HepG2 (cell line): ENCODE data around the gene NPPA. TPM values are rescaled to one million over a fixed set of nuclear protein-coding genes. Genes with fewer than 3 reads are reported as not detected.

Experiments
- AGO2 ChIP-seq: fragments of 200-400 bp; formaldehyde crosslinking; optimal IDR thresholded peaks from 2 replicates; pipeline ENCODE3; 2017; ENCODE audit warnings: mild to moderate bottlenecking, low read depth, low read length, moderate library complexity
- GTF3A ChIP-seq: sonication (generic); formaldehyde crosslinking; conservative IDR thresholded peaks from 2 replicates; pipeline ENCODE4 v1.4.0; 2020; ENCODE audit warnings: mild to moderate bottlenecking, missing genetic modification reagents
- MIER3 ChIP-seq: IDR thresholded peaks from 2 replicates; pipeline ENCODE4 v1.6.1; 2016; ENCODE audit warnings: missing compliant biosample characterization, borderline replicate concordance
- POLR2AphosphoS2 ChIP-seq: IDR thresholded peaks from 2 replicates; pipeline ENCODE4 v1.6.1; 2011; ENCODE audit warnings: low read depth, low read length, improper control_type of control experiment
- RAD21 ChIP-seq: fragments of 450-650 bp; formaldehyde crosslinking; IDR thresholded peaks from 2 replicates; pipeline ENCODE4 v1.5.0; 2020; ENCODE audit warnings: mild to moderate bottlenecking
- RFX5 ChIP-seq: IDR thresholded peaks from 2 replicates; pipeline ENCODE4 v1.6.1; 2011; ENCODE audit warnings: low read depth, low read length, improper control_type of control experiment
- TBX2 ChIP-seq: sonication (generic); formaldehyde crosslinking; IDR thresholded peaks from 2 replicates; pipeline ENCODE4 v1.5.0; 2020; ENCODE audit warnings: missing genetic modification reagents, mild to moderate bottlenecking, borderline replicate concordance
- TBX3 ChIP-seq: fragments of 450-650 bp; IDR thresholded peaks from 2 replicates; pipeline ENCODE4 v1.6.1; 2017; ENCODE audit warnings: antibody characterized with exemption, mild to moderate bottlenecking, inconsistent platforms, borderline replicate concordance
- WIZ ChIP-seq: sonication (generic); formaldehyde crosslinking; IDR thresholded peaks from 2 replicates; pipeline ENCODE4 v1.5.1; 2020; ENCODE audit warnings: mild to moderate bottlenecking, missing genetic modification reagents
- ZNF121 ChIP-seq: sonication (generic); formaldehyde crosslinking; IDR thresholded peaks from 2 replicates; pipeline ENCODE4 v1.5.0; 2020; ENCODE audit warnings: mild to moderate bottlenecking, missing genetic modification reagents
- ZNF205 ChIP-seq: IDR thresholded peaks from 2 replicates; pipeline ENCODE4 v1.6.1; 2018; ENCODE audit warnings: missing biosample characterization, missing genetic modification reagents
- ZNF225 ChIP-seq: sonication (generic); formaldehyde crosslinking; IDR thresholded peaks from 2 replicates; pipeline ENCODE4 v1.4.0; 2020; ENCODE audit warnings: mild to moderate bottlenecking, missing genetic modification reagents
- ZNF264 ChIP-seq: sonication (generic); formaldehyde crosslinking; IDR thresholded peaks from 2 replicates; pipeline ENCODE4 v1.4.0; 2020; ENCODE audit warnings: missing genetic modification reagents
- ZNF367 ChIP-seq: sonication (generic); formaldehyde crosslinking; IDR thresholded peaks from 2 replicates; pipeline ENCODE4 v1.4.0; 2020; ENCODE audit warnings: missing genetic modification reagents, borderline replicate concordance
- ZNF530 ChIP-seq: sonication (generic); formaldehyde crosslinking; IDR thresholded peaks from 2 replicates; pipeline ENCODE4 v1.5.0; 2020; ENCODE audit warnings: low read depth, mild to moderate bottlenecking, missing genetic modification reagents
- polyA plus RNA-seq, 8 experiments: library from polyadenylated mRNA; depleted of rRNA in 3 of 8; stranded (reverse) in 7 of 8; unstranded in 1 of 8; fragments of >200 nt; fragmentation: Illumina TruSeq in 4 of 8; extraction: Trizol in 4 of 8; gene quantifications; 2 replicates each; pipeline versions ENCODE4 v1.2.1 to v1.2.3, GENCODE V29; 2011 to 2016; ENCODE audit warnings: low read depth in 4 of 8, missing spikeins in 1 of 8, mixed read lengths in 1 of 8; ENCODE audit not compliant: insufficient read depth in 1 of 8
- total RNA-seq, 5 experiments: library from RNA; depleted of rRNA; stranded (reverse); fragments of >200 nt; fragmentation: Illumina TruSeq; extraction: Trizol; gene quantifications; 2 replicates each; pipeline ENCODE4 v1.2.3, GENCODE V29; 2016; ENCODE audit warnings: low read depth in 1 of 5
- TF ChIP-seq, protein P1 (sequence below): IDR thresholded peaks from 2 replicates; pipeline ENCODE4 v1.6.1; 2018; ENCODE audit warnings: missing genetic modification reagents
- TF ChIP-seq, protein P2 (sequence below): sonication (generic); formaldehyde crosslinking; IDR thresholded peaks from 2 replicates; pipeline ENCODE4 v1.5.0; 2020; ENCODE audit warnings: mild to moderate bottlenecking, missing genetic modification reagents
- TF ChIP-seq, protein P3 (sequence below): IDR thresholded peaks from 2 replicates; pipeline ENCODE4 v1.6.1; 2018; ENCODE audit warnings: missing genetic modification reagents, mild to moderate bottlenecking, missing compliant biosample characterization
- TF ChIP-seq, protein P4 (sequence below): sonication (generic); formaldehyde crosslinking; IDR thresholded peaks from 2 replicates; pipeline ENCODE4 v1.8.1; 2023; ENCODE audit warnings: mild to moderate bottlenecking, inconsistent platforms, moderate library complexity, missing genetic modification reagents, borderline replicate concordance
- TF ChIP-seq, protein P5 (sequence below): sonication (generic); formaldehyde crosslinking; IDR thresholded peaks from 2 replicates; pipeline ENCODE4 v1.5.1; 2020; ENCODE audit warnings: mild to moderate bottlenecking, moderate library complexity, missing genetic modification reagents
- TF ChIP-seq, protein P6 (sequence below): sonication (generic); formaldehyde crosslinking; IDR thresholded peaks from 2 replicates; pipeline ENCODE4 v1.5.0; 2020; ENCODE audit warnings: missing genetic modification reagents, mild to moderate bottlenecking, borderline replicate concordance

The NPPA gene
- total and polyA plus RNA-seq, 2 of the 13 experiments (the other 11 are each of a cell fraction or from before 2014, with no cell fraction given): not detected

DNA sequence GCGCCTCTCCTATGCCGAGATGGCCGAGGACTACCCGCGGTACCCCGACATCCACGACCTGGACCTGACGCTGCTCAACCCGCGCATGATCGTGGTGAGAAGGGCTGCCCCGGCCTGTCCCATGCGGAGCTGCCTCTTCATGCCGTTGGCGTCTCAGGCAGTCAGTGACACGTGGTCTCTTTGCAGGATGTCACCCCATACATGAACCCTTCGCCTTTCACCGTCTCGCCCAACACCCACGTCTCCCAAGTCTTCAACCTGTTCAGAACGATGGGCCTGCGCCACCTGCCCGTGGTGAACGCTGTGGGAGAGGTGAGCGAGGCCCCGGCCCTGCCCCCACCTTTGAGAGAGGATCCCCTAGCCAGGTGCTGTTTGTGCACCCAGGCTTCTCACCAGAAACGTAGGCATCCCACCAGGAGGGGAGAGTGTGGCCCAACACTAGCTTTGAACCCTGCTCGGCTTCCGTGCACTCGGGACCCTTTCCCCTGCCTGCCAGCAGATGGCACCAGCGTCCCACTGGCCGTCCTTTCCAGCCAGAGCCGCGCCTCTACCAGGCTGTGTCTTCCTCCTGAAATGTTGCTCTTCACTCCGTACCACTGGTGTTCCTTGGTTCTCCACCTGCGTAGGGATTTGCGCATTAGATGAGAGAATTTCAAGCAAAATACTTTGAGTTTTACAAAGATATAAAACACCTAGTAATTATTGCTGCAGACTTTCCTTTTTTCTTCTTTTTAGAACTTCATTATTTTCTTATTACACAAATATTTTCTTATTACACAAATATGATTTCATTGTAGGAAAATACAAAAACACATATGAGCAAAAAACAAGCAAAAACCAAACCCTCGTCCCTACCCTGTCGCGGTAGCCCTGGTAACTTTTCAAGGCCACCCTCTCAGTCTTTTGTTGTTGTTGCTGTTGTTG, 9.0 kb downstream of the NPPA start (continued):
- TF ChIP-seq, protein P1, sequence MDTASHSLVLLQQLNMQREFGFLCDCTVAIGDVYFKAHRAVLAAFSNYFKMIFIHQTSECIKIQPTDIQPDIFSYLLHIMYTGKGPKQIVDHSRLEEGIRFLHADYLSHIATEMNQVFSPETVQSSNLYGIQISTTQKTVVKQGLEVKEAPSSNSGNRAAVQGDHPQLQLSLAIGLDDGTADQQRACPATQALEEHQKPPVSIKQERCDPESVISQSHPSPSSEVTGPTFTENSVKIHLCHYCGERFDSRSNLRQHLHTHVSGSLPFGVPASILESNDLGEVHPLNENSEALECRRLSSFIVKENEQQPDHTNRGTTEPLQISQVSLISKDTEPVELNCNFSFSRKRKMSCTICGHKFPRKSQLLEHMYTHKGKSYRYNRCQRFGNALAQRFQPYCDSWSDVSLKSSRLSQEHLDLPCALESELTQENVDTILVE (CRISPR knock-in tag): 0 out of 2 replicates have a peak, but pooled peaks have one; percentile 48
- no peak for TF ChIP-seq POLR2AphosphoS2
- TF ChIP-seq, protein P2, sequence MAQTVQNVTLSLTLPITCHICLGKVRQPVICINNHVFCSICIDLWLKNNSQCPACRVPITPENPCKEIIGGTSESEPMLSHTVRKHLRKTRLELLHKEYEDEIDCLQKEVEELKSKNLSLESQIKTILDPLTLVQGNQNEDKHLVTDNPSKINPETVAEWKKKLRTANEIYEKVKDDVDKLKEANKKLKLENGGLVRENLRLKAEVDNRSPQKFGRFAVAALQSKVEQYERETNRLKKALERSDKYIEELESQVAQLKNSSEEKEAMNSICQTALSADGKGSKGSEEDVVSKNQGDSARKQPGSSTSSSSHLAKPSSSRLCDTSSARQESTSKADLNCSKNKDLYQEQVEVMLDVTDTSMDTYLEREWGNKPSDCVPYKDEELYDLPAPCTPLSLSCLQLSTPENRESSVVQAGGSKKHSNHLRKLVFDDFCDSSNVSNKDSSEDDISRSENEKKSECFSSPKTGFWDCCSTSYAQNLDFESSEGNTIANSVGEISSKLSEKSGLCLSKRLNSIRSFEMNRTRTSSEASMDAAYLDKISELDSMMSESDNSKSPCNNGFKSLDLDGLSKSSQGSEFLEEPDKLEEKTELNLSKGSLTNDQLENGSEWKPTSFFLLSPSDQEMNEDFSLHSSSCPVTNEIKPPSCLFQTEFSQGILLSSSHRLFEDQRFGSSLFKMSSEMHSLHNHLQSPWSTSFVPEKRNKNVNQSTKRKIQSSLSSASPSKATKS (CRISPR knock-in tag): no peak
- TF ChIP-seq, protein P3, sequence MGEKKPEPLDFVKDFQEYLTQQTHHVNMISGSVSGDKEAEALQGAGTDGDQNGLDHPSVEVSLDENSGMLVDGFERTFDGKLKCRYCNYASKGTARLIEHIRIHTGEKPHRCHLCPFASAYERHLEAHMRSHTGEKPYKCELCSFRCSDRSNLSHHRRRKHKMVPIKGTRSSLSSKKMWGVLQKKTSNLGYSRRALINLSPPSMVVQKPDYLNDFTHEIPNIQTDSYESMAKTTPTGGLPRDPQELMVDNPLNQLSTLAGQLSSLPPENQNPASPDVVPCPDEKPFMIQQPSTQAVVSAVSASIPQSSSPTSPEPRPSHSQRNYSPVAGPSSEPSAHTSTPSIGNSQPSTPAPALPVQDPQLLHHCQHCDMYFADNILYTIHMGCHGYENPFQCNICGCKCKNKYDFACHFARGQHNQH: peak; percentile 52; the same call in 1 of the 2 replicates
- TF ChIP-seq TBX2 (CRISPR knock-in tag): no peak
- TF ChIP-seq, protein P4, sequence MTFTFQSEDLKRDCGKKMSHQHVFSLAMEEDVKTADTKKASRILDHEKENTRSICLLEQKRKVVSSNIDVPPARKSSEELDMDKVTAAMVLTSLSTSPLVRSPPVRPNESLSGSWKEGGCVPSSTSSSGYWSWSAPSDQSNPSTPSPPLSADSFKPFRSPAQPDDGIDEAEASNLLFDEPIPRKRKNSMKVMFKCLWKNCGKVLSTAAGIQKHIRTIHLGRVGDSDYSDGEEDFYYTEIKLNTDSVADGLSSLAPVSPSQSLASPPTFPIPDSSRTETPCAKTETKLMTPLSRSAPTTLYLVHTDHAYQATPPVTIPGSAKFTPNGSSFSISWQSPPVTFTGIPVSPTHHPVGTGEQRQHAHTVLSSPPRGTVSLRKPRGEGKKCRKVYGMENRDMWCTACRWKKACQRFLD (CRISPR knock-in tag): no peak
- TF ChIP-seq, protein P5, sequence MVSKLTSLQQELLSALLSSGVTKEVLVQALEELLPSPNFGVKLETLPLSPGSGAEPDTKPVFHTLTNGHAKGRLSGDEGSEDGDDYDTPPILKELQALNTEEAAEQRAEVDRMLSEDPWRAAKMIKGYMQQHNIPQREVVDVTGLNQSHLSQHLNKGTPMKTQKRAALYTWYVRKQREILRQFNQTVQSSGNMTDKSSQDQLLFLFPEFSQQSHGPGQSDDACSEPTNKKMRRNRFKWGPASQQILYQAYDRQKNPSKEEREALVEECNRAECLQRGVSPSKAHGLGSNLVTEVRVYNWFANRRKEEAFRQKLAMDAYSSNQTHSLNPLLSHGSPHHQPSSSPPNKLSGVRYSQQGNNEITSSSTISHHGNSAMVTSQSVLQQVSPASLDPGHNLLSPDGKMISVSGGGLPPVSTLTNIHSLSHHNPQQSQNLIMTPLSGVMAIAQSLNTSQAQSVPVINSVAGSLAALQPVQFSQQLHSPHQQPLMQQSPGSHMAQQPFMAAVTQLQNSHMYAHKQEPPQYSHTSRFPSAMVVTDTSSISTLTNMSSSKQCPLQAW (CRISPR knock-in tag): peak; percentile 24; the same call in 1 of the 2 replicates
- no peak for TF ChIP-seq ZNF367 (CRISPR knock-in tag)
- TF ChIP-seq RFX5: no peak
- TF ChIP-seq, protein P6, sequence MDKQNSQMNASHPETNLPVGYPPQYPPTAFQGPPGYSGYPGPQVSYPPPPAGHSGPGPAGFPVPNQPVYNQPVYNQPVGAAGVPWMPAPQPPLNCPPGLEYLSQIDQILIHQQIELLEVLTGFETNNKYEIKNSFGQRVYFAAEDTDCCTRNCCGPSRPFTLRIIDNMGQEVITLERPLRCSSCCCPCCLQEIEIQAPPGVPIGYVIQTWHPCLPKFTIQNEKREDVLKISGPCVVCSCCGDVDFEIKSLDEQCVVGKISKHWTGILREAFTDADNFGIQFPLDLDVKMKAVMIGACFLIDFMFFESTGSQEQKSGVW: no peak
- TF ChIP-seq MIER3 (CRISPR knock-in tag): no peak
- TF ChIP-seq ZNF225 (CRISPR knock-in tag): peak; percentile 55; the same call in 1 of the 2 replicates
- TF ChIP-seq RAD21 (CRISPR knock-in tag): peak; percentile 96
- TF ChIP-seq ZNF121 (CRISPR knock-in tag): no peak
- 0 out of 2 replicates have a peak, but pooled peaks have one; percentile 27 for TF ChIP-seq GTF3A (CRISPR knock-in tag)
- no peak for TF ChIP-seq ZNF264 (CRISPR knock-in tag)
- no peak for TF ChIP-seq TBX3
- TF ChIP-seq AGO2: peak; percentile 68
- no peak for TF ChIP-seq ZNF530 (CRISPR knock-in tag)
- TF ChIP-seq WIZ (CRISPR knock-in tag): peak; percentile 44; the same call in 1 of the 2 replicates
- peak; percentile 30; the same call in 1 of the 2 replicates for TF ChIP-seq ZNF205 (CRISPR knock-in tag)
